GM19463 (cell line): Measurements from ENCODE around the gene HECW1.
"Not testable (repeated sequence)": the region's sequence is repeated elsewhere in the genome, so short reads cannot be mapped to it uniquely, and the experiment has no call there.

Experiments
- ATAC-seq: cut with Tn5 transposase; IDR thresholded peaks from one replicate; pipeline ENCODE4 v1.9.1; 2021; ENCODE audit warnings: mild to moderate bottlenecking, moderate library complexity; ENCODE audit not compliant: unreplicated experiment

The HECW1 gene

DNA sequence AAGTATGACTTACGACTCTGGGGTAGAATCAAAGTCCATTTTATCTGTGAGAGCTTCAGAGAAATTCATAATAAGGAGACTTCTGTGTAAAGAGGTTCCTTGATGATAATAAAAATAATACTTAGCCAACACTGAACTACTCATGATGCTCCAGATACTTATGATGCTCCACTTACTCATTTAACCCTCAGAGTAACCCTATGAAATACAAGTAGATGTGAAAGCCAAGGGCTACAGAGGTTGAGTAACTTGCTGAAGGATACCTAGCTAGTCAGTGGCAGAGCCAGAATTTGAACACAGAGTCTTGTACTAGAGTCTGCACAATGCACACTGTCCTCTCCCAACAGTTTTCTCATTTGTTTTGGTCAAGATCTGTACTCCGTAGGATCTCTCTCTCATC lies 89.5 kb downstream of the HECW1 start:
- no peak for ATAC-seq

DNA sequence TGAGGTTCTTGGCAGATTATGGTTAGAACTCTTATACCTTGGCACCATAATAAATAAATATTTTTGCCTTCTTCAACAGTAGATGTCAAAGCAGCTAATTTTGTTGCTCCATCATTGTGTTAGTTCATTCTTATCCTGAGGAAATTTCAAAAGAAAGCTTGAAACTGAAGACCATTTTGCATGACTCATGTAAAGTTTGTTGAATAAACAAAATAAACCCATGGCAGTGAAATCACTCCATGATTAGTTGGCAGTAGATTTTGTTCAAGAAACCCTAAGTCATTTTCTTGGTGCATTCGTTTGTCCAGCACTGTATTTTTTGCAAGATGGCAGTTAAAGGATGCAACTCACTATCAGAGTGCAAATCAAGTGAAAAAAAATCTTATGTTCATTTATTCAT lies 91.6 kb downstream of the HECW1 start:
- no peak for ATAC-seq

DNA sequence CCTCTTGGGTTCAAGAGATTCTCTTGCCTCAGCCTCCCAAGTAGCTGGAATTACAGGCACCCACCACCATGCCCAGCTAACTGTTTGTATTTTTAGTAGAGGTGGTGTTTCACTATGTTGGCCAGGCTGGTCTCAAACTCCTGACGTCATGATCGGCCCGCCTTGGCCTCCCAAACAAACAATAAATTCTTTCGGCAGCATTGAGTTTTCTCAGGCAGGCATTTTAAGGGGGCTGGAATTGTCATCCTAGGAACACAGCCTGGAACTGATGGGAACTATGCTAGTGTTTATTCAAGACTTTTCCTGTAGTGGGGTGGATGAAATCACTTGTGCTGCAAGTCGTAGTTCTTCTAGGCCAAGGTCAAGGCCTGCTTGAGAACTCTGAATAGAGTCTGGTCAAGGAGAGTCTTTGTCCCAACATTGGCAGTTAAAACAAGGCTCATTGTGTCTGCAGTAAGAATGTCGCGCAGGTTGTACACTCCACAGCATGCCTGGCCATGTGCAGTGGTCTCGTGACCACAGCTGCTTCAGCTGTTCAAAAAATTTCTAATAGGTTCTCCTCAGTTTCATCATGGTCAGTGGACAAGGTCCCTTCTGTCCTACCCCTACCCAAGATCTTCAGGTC lies 92.8 kb downstream of the HECW1 start:
- no peak for ATAC-seq

DNA sequence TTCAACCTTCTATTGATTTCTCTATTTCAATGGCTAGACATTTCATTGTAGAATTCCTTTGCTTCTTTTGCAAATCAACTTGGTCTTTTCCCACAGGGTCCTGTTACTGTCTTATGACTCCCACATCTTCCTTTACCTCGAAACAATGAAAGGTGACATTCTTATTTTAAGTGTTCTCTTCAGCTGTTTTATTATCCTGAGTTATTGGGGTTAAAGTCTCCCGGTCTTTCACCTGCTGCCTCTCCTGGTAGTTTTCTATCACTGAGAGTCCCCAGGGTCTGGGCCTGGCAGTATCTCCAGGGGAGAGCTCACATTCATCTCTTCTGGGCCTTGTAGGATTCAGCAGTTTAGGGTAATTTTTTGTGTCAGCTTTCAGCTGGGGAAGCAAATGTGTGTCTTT lies 95.8 kb downstream of the HECW1 start:
- ATAC-seq, result no peak

DNA sequence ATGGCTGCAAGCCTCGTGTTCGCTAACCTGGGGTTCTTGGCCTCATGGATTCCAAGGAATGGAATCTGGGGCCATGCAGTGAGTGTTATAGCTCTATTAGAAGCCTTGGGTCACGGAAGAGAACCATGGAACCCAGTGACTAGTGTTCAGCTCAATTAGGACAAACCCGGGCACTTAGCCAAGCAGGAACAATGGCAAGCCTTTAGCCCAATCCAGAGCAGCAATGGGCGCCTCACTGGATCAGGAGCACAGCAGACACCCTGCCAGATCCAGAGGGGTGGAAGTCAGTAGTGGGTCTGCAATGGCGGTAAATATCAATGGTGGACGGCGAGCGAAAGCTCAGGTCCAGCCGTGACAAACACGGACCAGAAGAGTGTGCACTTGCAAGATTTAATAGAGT lies 98.1 kb downstream of the HECW1 start:
- ATAC-seq, result not testable (repeated sequence)

DNA sequence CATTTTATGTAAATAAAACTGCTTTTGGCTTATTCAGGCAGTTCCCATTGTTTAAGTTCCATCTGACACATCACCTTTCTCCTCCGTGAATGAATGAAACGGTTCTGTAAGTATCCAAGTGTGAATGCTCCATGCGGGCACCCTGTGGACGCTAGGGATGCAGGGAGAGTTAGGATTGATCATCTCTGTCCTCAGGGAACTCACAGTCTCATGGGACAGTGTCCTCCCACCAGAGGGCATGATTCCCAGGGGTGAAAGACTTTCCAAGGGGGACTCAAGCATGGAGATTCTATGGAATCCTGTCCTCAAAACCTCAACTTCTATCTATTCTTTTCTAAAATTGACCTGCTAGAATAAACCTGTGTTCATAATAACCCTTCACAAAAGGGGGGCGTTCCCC lies 98.8 kb downstream of the HECW1 start:
- ATAC-seq, result no peak

DNA sequence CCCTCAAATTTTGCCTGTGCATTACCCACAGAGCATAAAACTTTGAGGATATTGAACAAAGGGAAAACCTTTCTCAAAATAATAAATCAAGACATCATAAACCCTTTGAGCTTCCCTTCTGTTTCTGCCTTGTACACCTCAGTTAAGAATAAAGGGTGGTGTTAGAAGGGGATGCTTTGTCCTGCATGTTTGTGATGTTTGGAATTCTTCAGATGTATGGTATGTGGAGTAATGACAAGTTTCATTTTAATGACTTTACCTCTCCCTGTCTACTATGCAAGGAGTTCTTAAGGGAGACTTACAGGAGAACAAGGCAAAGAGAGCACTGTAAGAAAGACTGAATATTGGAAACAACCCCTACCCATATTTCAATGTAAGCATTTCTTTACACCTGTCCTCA lies 99.2 kb downstream of the HECW1 start:
- no peak for ATAC-seq

DNA sequence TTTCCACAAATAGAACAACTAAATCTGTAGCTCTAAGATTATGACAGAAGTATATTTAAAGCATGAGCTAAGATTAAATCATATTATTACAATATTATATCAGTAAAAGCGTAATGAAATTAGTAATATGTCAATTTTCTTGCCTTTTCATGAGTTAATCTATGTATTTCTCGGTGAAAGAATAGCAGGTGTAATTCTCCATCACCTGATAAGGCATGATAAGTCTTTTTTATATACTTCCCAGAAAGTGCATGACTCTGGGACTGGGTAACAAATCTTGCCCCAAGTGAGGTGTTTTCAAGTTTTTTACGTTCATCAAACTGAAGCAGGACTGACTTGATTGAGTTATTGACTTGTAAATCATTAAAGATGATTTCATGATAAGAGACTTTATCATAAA lies 100.5 kb downstream of the HECW1 start:
- ATAC-seq, result no peak

DNA sequence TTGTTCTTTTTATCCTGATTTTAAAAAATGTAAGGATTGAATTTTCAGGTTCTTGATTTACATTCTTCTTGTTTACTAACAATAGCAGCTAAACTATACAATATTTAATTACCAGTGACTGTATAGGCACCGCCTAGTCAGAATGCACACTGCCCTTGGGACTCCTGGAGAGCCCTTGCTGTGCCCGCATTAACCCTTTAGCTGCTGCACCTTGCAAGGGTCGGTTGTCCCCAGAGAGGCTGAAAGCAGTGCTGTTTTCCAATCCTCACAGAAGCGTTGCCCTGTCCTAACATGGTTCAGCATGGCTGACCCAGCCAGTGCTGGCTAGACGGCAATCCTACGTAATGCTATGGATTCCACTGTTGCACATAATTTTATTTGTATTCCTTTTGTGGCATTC lies 102.6 kb downstream of the HECW1 start:
- no peak for ATAC-seq

DNA sequence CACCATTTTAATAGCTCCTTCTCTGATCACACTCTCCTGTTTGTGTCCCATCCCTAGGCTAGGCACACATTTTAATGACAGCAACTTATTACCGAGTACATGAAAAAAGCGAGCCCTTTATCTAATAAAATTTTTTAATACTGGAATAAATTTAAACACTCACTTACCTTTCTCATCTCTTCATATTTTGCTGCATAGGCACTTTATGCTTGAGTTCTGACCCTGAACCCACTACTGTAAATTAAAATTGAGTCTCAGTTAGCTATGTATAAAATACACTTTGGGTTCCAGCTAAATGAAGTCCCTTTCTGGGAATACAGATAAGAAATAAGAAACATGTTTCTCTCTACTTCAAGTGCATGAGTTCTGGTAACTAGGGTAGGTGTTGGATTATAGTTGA lies 104.6 kb downstream of the HECW1 start:
- no peak for ATAC-seq

DNA sequence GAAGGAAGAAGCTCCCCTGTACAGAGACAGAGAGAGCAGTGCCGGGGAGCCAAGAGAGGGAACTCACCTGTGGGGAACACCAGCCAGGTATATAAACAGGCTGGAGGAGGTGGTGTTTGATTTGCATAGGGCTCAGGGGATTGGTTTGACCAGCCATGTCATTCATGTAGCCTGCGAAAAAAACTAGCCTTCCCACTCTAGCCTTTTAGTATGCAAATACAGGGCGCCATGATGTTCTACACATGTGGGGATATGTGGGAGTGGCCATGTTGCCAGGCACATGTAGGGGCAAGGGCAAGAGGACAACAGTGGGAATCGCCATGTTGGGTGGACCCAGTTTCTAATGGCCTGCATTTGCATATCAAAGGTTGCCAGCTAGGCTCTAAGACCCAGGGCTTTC lies 106.5 kb downstream of the HECW1 start:
- ATAC-seq, result not testable (repeated sequence)

DNA sequence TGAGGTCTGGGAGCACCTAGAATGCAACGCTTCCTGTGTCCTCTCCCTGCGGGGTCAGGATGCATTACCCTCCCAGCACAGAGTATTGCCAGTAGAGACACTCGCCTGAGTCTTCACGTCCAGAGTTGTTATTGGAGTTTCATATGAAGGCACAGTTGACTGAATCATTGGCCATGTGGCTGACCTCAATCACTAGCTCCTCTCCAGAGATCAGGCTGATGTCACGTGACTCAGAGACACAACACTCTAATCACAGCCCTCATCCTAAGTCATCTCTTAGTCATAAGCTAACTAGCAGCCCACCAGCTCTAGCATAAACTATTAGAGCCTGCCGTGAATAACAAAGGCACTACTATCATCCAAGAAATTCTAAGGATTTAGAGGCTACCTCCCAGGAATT lies 107.8 kb downstream of the HECW1 start:
- no peak for ATAC-seq

DNA sequence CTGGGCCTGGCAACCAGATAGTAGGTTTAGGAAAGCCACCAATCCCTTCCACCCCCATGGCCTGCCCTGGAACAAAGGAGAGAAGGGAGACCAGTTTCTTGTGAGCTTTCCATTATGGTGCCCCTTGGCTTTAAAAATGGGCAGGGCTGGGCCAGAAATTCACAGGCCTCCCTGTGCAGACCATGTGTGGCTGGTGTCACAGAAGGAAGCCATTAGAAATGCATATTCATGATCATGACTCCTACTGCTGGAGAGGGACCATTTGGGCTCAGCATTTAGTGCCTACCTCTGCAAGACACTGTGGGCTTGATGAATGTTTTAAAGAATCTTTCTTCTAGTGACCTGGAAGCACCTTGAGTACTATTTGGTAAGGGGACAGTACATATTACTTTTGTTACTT lies 108.3 kb downstream of the HECW1 start:
- ATAC-seq, result no peak

DNA sequence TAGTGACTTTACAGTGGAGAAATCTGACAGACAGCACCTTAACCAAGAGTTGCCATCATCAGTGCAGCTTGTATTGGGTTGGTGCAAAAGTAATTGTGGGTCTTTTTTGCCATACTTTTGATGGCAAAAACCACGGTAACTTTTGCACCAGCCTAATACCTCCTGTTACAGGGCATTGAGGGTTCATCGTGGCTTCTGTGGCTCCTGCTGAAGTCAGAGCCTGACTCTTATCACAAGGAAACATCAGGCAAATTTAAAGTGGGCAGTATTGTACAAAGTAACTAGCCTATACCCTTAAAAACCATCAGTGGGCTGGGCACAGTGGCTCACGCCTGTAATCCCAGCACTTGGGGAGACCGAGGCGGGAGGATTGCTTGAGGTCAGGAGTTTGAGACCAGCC lies 117.4 kb downstream of the HECW1 start:
- ATAC-seq, result no peak

DNA sequence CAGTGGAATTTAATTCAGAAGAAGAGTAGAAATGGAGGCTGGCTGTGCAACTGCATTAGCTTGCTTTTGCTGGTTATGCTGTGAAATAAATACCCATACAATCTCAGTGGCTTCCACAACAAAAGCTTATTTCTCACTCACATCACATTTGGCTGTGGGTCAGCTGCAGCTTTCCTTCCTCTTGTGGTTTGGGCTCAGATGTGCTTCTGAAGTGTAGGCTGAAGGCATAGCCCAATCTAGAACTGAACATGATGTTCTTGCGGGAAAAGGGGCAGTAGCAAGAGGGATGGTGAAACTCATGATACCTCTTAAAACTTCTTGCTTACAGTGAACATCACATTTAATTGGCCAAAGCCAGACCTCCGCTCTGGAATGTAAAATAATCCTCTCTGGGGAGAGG lies 119.9 kb downstream of the HECW1 start:
- no peak for ATAC-seq

DNA sequence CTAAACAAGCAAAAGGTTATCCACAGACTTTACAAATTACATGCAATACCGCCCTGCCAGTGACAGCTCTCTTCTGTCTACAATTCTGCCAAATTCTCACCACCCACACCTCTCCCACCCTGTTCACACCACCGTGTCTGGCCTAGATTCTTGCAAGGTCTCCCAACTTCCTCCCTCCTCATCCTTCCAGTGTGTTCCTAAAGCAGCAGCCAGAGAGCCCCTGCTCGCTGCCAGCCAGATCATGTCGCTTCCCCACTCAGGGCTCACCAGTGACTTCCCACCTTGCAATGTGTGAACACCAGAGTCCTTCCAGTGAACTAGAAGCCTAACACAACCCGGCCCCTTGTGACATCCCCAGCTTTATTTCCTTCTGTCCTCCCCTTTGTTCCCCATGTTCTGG lies 121.6 kb downstream of the HECW1 start:
- ATAC-seq, result no peak

DNA sequence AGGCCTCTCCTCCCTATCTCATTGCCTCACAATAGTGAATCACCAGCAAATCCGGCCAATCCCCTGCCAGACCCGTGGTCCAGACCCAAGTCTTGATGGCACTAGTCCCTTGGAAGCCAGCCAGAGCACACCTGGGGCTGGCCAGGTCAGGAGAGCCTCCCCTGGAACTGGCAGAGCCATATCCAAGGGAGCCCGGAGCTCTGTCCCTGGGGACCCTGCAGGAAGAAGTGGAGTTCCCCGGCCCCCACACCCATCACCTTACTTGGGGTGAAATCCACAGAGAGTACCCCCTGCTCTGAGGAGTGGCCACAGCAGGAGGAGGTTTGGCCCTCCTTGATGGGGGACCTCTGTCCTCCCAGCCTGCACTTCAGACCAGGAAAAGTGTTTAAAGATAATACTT lies 122.5 kb downstream of the HECW1 start:
- ATAC-seq, result no peak

DNA sequence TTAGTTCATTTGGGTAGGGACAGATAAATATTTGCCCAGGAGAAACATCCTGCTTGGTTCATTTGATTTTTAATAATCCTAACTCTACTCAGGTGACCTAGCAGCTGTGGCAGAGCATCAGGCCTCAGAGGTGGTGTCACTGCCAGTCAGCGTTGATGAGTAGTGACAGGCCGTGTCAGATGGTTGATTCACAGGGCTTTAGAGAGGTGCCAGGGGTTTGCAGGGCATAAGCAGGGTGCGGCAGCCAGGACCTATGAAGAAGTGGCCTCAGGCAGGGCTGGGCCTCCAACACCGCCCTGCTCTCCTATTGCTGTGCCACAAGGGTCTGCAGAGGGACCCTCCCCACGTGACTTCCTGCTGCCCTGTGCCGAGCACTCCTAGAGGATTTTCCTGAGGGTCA lies 128.1 kb downstream of the HECW1 start:
- no peak for ATAC-seq

DNA sequence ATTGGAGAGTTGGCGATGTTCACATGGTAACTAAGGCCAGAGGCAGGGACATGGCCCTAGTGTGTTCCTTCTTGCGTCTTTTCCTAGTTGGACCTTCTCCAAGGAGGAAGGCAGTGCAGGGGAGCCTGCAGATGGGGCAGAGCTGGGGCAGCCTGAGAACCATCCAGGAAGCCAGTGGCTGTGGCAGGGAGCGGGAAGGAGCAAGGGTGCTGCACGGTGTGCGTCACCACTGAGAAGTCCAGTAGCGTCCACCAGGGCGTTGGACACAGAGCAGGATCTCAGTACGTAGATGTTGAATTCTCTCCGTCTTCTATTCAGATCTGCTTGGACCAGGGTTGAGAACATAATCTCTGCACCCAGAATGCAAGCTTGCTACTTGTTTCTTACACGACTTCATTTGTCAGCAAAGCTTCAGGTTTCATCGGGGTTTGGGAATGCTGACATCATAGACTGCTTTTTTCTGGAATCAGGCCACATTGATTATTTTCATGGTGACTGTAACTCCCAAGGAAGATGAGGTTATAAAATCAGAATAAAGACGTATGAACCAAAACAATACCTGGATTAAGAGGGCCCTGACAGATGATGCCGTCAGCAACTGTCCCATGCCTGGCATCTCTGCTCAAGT lies 130.3 kb downstream of the HECW1 start:
- ATAC-seq, result no peak

DNA sequence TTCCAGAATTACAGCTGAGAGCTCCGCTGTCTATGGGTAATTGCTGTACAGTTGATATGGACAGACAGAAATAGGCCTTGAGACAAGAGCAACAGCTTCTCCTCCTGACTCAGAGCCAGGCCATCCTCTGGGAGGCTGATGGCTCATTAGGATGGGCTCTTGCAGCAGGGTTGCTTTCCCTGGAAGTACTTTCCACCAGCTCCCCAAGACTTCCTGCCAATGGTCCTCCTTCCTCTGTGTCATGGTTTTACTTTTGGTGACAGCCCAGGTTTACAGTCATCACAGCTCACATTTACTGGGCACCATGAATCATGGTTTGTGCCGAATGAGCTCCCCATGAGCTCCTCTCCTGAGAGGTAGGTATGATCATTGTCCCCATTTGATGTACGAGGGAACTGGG lies 131.8 kb downstream of the HECW1 start:
- no peak for ATAC-seq

DNA sequence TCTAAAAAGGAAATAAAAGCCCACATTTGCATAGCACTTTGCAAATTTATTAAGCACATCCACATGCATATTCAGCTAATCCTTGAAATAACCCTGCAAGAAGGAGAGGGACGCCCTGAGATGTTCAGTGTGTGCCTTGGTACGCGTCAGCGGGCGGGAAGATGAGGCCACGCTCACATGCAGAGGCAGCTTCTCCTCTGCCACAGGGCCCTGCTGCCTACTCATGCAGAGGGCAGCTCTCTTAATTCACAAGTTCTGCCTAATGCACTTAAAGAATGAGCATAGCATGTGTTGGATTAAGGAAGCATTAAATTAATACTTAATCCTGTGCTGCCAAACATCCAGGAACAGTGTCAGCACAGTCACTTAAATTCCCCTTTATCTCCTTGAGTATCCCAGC lies 132.3 kb downstream of the HECW1 start:
- ATAC-seq, result no peak

DNA sequence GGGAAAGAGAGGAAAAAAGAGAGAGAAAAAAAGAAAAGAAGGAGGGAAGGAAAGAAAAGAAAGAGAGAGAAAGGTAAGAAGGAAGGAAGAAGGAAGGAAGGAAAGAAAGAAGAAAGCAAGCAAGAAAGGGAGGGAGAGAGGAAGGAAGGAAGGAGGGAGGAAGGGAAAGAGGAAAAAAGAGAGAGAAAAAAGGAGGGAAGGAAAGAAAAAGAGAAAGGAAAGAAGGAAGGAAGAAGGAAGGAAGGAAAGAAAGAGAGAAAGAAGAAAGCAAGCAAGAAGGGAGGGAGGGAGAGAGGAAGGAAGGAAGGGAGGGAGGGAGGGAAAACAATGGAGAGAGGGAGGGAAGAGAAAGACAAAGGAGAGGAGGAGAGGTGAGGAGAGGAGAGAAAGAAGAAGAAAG lies 135.3 kb downstream of the HECW1 start:
- ATAC-seq, result no peak

DNA sequence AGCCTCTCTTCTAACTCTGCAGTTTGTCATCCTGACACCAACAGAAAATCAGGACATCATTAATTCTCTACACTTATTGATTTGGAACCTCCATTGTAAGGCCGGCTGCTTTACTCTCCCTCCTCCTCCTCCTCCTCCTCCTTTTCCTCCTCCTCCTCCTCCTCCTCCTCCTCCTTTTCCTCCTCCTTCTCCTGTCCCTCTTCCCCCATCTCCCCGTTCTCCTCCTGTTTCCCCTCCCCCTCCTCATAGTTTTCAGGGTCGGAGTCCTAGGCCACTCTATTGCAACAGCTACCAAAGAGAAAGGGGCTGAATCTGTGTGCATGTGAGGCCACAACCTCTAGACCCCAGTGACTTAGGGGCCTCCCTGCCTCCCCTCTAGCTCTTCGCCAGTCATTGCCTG lies 136.1 kb downstream of the HECW1 start:
- no peak for ATAC-seq
